OCI-LY3 (cell line): ENCODE measurements around the gene CDT1.

Source experiments
- EZH2phosphoT487 ChIP-seq: fragments of 200-600 bp; shearing (Covaris generic); IDR thresholded peaks from 2 replicates; pipeline ENCODE4 v1.6.1; 2018; ENCODE audit warnings: antibody characterized with exemption, mixed run types, low read depth
- TF ChIP-seq, protein P1 (sequence below): fragments of 200-600, 300-600 bp; sonication (generic); IDR thresholded peaks from 2 replicates; pipeline ENCODE4 v1.5.1; 2014; ENCODE audit warnings: antibody characterized with exemption, low read length, low read depth

DNA sequence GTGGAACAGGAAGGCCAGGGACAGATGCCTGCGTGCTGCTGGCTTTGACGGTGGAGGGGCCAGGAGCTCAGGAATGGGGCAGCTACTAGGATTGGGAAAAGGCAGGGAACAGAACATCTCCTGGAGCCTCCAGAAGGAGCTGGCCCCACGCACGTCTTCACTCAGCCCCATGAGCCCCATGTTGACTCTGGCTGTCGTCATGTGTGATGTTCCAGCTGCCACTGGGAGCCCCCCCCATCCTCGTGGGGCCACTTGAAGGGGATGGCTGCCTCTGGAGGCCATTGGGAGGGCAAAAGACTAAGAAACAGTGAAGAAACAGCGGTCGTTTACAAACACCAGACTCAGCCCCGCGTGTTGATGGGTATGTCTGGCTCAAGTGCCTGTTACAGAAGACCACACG lies 26.7 kb downstream of the CDT1 start:
- TF ChIP-seq, protein P1, sequence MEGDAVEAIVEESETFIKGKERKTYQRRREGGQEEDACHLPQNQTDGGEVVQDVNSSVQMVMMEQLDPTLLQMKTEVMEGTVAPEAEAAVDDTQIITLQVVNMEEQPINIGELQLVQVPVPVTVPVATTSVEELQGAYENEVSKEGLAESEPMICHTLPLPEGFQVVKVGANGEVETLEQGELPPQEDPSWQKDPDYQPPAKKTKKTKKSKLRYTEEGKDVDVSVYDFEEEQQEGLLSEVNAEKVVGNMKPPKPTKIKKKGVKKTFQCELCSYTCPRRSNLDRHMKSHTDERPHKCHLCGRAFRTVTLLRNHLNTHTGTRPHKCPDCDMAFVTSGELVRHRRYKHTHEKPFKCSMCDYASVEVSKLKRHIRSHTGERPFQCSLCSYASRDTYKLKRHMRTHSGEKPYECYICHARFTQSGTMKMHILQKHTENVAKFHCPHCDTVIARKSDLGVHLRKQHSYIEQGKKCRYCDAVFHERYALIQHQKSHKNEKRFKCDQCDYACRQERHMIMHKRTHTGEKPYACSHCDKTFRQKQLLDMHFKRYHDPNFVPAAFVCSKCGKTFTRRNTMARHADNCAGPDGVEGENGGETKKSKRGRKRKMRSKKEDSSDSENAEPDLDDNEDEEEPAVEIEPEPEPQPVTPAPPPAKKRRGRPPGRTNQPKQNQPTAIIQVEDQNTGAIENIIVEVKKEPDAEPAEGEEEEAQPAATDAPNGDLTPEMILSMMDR: no peak
- TF ChIP-seq EZH2phosphoT487: no peak
